Liver (tissue), 9 donors: ENCODE measurements around the gene CCDC86. TPM values are rescaled to one million over a fixed set of nuclear protein-coding genes. Genes with fewer than 3 reads are reported as not detected.

Experiments used
- DNase-seq: peaks from one replicate; pipeline ENCODE4 v3.0.0-alpha.2; 2017; ENCODE audit warnings: low spot score
- H3K27ac ChIP-seq, 2 donors: one replicate each; pipeline ENCODE4 v1.7.0; 2013; ENCODE audit warnings: inconsistent platforms in 2 of 2, low read length in 2 of 2, control low read depth in 1 of 2, low read depth in 1 of 2, mild to moderate bottlenecking in 1 of 2
- H3K27me3 ChIP-seq, 4 donors: one replicate each; pipeline versions ENCODE4 v1.6.1 to v1.7.0; 2013; ENCODE audit warnings: low read length in 3 of 4, inconsistent platforms in 1 of 4, mild to moderate bottlenecking in 1 of 4, moderate library complexity in 1 of 4; ENCODE audit not compliant: control insufficient read depth in 4 of 4, insufficient read depth in 4 of 4
- H3K36me3 ChIP-seq, 4 donors: one replicate each; pipeline versions ENCODE4 v1.6.1 to v1.7.0; 2013; ENCODE audit warnings: low read length in 3 of 4, mild to moderate bottlenecking in 3 of 4, low read depth in 1 of 4, moderate library complexity in 1 of 4; ENCODE audit not compliant: control insufficient read depth in 4 of 4, insufficient read depth in 3 of 4
- H3K4me1 ChIP-seq, 4 donors: one replicate each; pipeline versions ENCODE4 v1.6.1 to v1.7.0; 2013; ENCODE audit warnings: low read length in 3 of 4, mild to moderate bottlenecking in 3 of 4, moderate library complexity in 1 of 4; ENCODE audit not compliant: control insufficient read depth in 4 of 4, insufficient read depth in 4 of 4
- H3K4me3 ChIP-seq, 3 donors: one replicate each; pipeline versions ENCODE4 v1.6.1 to v1.7.0; 2013; ENCODE audit warnings: low read length in 3 of 3, control low read depth in 1 of 3, low read depth in 1 of 3, mild to moderate bottlenecking in 1 of 3
- H3K9ac ChIP-seq, 2 donors: one replicate each; pipeline ENCODE4 v1.7.0; 2013; ENCODE audit warnings: low read length in 2 of 2, mild to moderate bottlenecking in 2 of 2, moderate library complexity in 2 of 2, control low read depth in 1 of 2, low read depth in 1 of 2
- H3K9me3 ChIP-seq, 4 donors: one replicate each; pipeline versions ENCODE4 v1.6.1 to v1.7.0; 2013; ENCODE audit warnings: low read length in 3 of 4; ENCODE audit not compliant: control insufficient read depth in 4 of 4
- EGR1 ChIP-seq, 2 donors: IDR thresholded peaks; 2 replicates each; pipeline ENCODE4 v1.6.1; 2016 to 2018; ENCODE audit warnings: antibody characterized with exemption in 2 of 2, low read depth in 2 of 2
- FOXA1 ChIP-seq: IDR thresholded peaks from 2 replicates; pipeline ENCODE4 v1.6.1; 2016; ENCODE audit warnings: antibody characterized with exemption
- GABPA ChIP-seq, 2 donors: IDR thresholded peaks in 1 of 2; conservative IDR thresholded peaks in 1 of 2; 2 replicates each; pipeline ENCODE4 v1.6.1; 2016; ENCODE audit warnings: antibody characterized with exemption in 2 of 2, mild to moderate bottlenecking in 1 of 2, moderate library complexity in 1 of 2
- HNF4A ChIP-seq, 2 donors: conservative IDR thresholded peaks; 2 replicates each; pipeline ENCODE4 v1.6.1; 2016; ENCODE audit warnings: antibody characterized with exemption in 2 of 2, mild to moderate bottlenecking in 2 of 2
- HNF4G ChIP-seq: IDR thresholded peaks from 2 replicates; pipeline ENCODE4 v1.6.1; 2016; ENCODE audit warnings: antibody characterized with exemption
- JUND ChIP-seq, 2 donors: IDR thresholded peaks; 2 replicates each; pipeline ENCODE4 v1.6.1; 2016; ENCODE audit warnings: antibody characterized with exemption in 2 of 2
- NR2F2 ChIP-seq: IDR thresholded peaks from 2 replicates; pipeline ENCODE4 v1.6.1; 2016; ENCODE audit warnings: antibody characterized with exemption
- RAD21 ChIP-seq, 2 donors: IDR thresholded peaks; 2 replicates each; pipeline ENCODE4 v1.6.1; 2016; ENCODE audit warnings: antibody characterized with exemption in 2 of 2, mild to moderate bottlenecking in 2 of 2
- RXRA ChIP-seq, 2 donors: IDR thresholded peaks; 2 replicates each; pipeline ENCODE4 v1.6.1; 2017 to 2018; ENCODE audit warnings: antibody characterized with exemption in 2 of 2, mild to moderate bottlenecking in 1 of 2
- SP1 ChIP-seq: IDR thresholded peaks from 2 replicates; pipeline ENCODE4 v1.6.1; 2018; ENCODE audit warnings: antibody characterized with exemption, mild to moderate bottlenecking
- TAF1 ChIP-seq: conservative IDR thresholded peaks from 2 replicates; pipeline ENCODE4 v1.6.1; 2016; ENCODE audit warnings: antibody characterized with exemption, mild to moderate bottlenecking
- YY1 ChIP-seq: IDR thresholded peaks from 2 replicates; pipeline ENCODE4 v1.6.1; 2016; ENCODE audit warnings: antibody characterized with exemption, mild to moderate bottlenecking
- WGBS: extraction: QIAGEN DNeasy Blood & Tissue Kit; methylation state at CpG from one replicate; pipeline ENCODE4 v1.1.7; 2013; 5-methylcytosine and 5-hydroxymethylcytosine counted together
- polyA plus RNA-seq, 2 donors: library from polyadenylated mRNA; stranded (reverse) in 1 of 2; unstranded in 1 of 2; fragments of 200-250 nt in 1 of 2; fragments of >200 nt in 1 of 2; fragmentation: Nextera tagmentation in 1 of 2; extraction: Ambion mirVana in 1 of 2; gene quantifications; one replicate each; pipeline versions ENCODE4 v1.2.1 to v1.2.3, GENCODE V29; 2013 to 2015
- total RNA-seq, 2 donors: library from RNA; depleted of rRNA; stranded (reverse); fragments of >200 nt; gene quantifications; one replicate each; pipeline ENCODE4 v1.2.3, GENCODE V29; 2014
- TF ChIP-seq, protein P1 (sequence below): IDR thresholded peaks from 2 replicates; pipeline ENCODE4 v1.6.1; 2016; ENCODE audit warnings: antibody characterized with exemption
- TF ChIP-seq, protein P2 (sequence below): fragments of 150-350 bp; IDR thresholded peaks from 2 replicates; pipeline ENCODE4 v1.5.1; 2017; ENCODE audit warnings: improper control_type of control experiment, low read depth, low read length; ENCODE audit not compliant: missing input control
- TF ChIP-seq, protein P3 (sequence below): IDR thresholded peaks from 2 replicates; pipeline ENCODE4 v1.6.1; 2016; ENCODE audit warnings: antibody characterized with exemption, mild to moderate bottlenecking
- TF ChIP-seq, protein P4 (sequence below): IDR thresholded peaks from 2 replicates; pipeline ENCODE4 v1.6.1; 2016; ENCODE audit warnings: antibody characterized with exemption
- donor health status: healthy.
- donor health status: healthy.
- donor health status: healthy.
- donor health status: healthy.
- donor health status: healthy.

Gene CCDC86
- total and polyA plus RNA-seq, 4 donors: 5.0 to 9.4 (median 5.7) TPM

DNA sequence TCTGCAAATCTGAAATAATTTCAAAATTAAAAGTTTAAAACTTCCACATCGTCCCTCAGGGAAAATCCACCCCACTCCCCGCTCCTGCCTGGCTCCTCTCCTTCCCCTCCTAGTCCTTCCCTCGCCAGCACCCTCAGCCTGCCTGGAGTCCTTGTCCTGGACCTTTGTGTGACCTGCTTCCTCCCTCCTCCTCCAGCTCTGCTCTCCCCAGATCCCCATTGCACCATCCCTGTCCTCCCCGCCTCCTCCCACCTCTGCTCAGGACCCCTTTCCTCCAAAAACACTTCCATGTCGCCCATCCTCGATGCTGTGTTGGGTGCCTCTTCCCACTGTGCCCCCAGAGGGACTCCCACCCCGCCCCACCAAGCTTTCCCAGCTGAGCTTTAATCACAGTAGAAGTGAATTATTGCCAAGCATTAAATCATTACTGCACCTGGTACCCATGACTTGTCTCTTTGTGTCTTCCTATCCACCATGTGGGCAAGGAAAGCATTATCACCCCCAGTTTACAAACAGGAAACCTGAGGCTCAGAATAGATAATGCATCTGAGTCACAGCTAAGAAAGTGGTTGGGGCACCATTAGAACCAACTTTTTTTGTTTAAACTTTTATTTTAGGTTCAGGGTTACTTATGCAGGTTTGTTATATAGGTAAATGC is 23.1 kb downstream of the CCDC86 start:
- Histone ChIP-seq H3K4me3 (no peak overlapping the region), H3K27ac (no peak overlapping the region), H3K27me3 (no peaks in the 10 kb centered on the region), H3K4me1 (no peaks in the 10 kb centered on the region), H3K9ac (no peak overlapping the region), H3K36me3 (no peaks in the 10 kb centered on the region), H3K9me3 (no peaks in the 10 kb centered on the region)
- DNase-seq: no peak
- no peak for TF ChIP-seq SP1
- TF ChIP-seq, protein P1, sequence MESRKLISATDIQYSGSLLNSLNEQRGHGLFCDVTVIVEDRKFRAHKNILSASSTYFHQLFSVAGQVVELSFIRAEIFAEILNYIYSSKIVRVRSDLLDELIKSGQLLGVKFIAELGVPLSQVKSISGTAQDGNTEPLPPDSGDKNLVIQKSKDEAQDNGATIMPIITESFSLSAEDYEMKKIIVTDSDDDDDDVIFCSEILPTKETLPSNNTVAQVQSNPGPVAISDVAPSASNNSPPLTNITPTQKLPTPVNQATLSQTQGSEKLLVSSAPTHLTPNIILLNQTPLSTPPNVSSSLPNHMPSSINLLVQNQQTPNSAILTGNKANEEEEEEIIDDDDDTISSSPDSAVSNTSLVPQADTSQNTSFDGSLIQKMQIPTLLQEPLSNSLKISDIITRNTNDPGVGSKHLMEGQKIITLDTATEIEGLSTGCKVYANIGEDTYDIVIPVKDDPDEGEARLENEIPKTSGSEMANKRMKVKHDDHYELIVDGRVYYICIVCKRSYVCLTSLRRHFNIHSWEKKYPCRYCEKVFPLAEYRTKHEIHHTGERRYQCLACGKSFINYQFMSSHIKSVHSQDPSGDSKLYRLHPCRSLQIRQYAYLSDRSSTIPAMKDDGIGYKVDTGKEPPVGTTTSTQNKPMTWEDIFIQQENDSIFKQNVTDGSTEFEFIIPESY: no peak
- no peak for TF ChIP-seq YY1
- TF ChIP-seq EGR1 (IDR thresholded peaks at IDR 0.05; ENCODE audit: low read depth in 2 of 2): no peak
- TF ChIP-seq, protein P2, sequence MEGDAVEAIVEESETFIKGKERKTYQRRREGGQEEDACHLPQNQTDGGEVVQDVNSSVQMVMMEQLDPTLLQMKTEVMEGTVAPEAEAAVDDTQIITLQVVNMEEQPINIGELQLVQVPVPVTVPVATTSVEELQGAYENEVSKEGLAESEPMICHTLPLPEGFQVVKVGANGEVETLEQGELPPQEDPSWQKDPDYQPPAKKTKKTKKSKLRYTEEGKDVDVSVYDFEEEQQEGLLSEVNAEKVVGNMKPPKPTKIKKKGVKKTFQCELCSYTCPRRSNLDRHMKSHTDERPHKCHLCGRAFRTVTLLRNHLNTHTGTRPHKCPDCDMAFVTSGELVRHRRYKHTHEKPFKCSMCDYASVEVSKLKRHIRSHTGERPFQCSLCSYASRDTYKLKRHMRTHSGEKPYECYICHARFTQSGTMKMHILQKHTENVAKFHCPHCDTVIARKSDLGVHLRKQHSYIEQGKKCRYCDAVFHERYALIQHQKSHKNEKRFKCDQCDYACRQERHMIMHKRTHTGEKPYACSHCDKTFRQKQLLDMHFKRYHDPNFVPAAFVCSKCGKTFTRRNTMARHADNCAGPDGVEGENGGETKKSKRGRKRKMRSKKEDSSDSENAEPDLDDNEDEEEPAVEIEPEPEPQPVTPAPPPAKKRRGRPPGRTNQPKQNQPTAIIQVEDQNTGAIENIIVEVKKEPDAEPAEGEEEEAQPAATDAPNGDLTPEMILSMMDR: no peak
- no peak for TF ChIP-seq HNF4A (conservative IDR thresholded peaks at IDR 0.05)
- TF ChIP-seq RAD21 (IDR thresholded peaks at IDR 0.05): no peak
- WGBS: 83% methylated on average over 7 of the region's 7 CpGs

DNA sequence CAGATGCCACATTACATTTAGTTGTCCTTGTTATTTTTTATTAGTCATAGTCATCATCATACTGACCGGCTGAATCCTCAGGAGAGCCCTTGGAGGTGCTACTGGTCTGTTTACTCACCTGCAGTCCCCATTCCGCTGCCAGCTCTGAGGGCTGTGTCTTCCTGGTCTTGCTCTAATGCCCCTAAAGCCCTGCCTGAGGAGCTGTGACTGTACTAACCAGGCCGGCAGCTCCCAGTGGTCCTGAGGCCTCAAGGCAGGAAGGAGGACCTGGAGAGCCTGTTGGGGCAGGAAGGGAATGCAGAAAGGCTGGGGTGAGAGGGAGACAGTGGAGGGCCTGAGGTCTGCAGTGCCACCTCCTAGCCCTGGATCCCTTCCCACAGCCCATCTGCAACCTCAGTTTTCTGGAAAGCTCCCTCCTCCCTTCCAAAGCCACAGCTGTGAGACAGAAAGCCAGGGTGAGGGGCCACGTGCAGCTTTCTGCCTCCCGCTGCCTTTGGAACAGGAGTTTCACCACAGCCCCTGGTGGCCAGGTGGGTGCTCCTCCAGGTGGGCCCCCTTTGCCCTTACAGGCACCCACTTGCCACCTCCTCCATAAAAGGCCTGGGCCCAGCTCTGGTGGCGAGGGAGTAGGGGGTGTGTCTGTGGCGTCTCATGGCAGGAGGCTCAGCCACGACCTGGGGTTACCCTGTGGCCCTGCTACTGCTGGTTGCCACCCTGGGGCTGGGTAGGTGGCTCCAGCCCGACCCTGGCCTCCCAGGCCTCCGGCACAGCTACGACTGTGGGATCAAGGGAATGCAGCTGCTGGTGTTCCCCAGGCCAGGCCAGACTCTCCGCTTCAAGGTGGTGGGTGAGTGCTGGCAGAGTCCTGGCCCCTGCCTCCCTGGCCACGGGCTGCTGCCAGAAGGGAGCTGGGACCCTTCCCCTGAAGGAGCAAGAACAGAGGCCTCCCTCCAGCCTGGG is 25.3 kb downstream of the CCDC86 start, which contains the start of gene ZP1:
TSS of gene ZP1 (plus strand) at position 632 of the 960 bp plus-strand sequence. CDS start at position 652, 20 bp downstream.
- H3K4me1 ChIP-seq: peaks cover 0 to 5% (median 4%) of the 10 kb centered on the region in 4 donors
- H3K27ac ChIP-seq: no peak within 1 kb of the TSS
- H3K9ac ChIP-seq: no peak within 1 kb of the TSS
- no peaks in the 10 kb centered on the region for H3K36me3 ChIP-seq
- H3K9me3 ChIP-seq: no peaks in the 10 kb centered on the region
- WGBS: 86% methylated on average over 13 of the region's 13 CpGs
- H3K27me3 ChIP-seq: no peaks in the 10 kb centered on the region
- DNase-seq: no peak
- no peak within 1 kb of the TSS for H3K4me3 ChIP-seq
- no peak for TF ChIP-seq YY1
- no peak for TF ChIP-seq JUND (IDR thresholded peaks at IDR 0.05)
- TF ChIP-seq, protein P2: no peak
- TF ChIP-seq TAF1: no peak
- TF ChIP-seq, protein P1: no peak
- TF ChIP-seq, protein P3, sequence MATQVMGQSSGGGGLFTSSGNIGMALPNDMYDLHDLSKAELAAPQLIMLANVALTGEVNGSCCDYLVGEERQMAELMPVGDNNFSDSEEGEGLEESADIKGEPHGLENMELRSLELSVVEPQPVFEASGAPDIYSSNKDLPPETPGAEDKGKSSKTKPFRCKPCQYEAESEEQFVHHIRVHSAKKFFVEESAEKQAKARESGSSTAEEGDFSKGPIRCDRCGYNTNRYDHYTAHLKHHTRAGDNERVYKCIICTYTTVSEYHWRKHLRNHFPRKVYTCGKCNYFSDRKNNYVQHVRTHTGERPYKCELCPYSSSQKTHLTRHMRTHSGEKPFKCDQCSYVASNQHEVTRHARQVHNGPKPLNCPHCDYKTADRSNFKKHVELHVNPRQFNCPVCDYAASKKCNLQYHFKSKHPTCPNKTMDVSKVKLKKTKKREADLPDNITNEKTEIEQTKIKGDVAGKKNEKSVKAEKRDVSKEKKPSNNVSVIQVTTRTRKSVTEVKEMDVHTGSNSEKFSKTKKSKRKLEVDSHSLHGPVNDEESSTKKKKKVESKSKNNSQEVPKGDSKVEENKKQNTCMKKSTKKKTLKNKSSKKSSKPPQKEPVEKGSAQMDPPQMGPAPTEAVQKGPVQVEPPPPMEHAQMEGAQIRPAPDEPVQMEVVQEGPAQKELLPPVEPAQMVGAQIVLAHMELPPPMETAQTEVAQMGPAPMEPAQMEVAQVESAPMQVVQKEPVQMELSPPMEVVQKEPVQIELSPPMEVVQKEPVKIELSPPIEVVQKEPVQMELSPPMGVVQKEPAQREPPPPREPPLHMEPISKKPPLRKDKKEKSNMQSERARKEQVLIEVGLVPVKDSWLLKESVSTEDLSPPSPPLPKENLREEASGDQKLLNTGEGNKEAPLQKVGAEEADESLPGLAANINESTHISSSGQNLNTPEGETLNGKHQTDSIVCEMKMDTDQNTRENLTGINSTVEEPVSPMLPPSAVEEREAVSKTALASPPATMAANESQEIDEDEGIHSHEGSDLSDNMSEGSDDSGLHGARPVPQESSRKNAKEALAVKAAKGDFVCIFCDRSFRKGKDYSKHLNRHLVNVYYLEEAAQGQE: no peak
- TF ChIP-seq FOXA1: no peak
- TF ChIP-seq EGR1 (IDR thresholded peaks at IDR 0.05; ENCODE audit: low read depth in 2 of 2): no peak
- no peak for TF ChIP-seq RAD21 (IDR thresholded peaks at IDR 0.05)
- TF ChIP-seq RXRA (IDR thresholded peaks at IDR 0.05): no peak
- no peak for TF ChIP-seq GABPA (IDR thresholded peaks at IDR 0.05 in 1 of 2, conservative IDR thresholded peaks at IDR 0.05 in 1 of 2)
- TF ChIP-seq HNF4G: no peak
- TF ChIP-seq, protein P4, sequence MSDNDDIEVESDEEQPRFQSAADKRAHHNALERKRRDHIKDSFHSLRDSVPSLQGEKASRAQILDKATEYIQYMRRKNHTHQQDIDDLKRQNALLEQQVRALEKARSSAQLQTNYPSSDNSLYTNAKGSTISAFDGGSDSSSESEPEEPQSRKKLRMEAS: no peak
- TF ChIP-seq SP1: no peak
- TF ChIP-seq NR2F2: no peak
- TF ChIP-seq HNF4A (conservative IDR thresholded peaks at IDR 0.05): no peak
